ENCODE results near the gene AGAP9.
"Not testable (repeated sequence)": the region's sequence is repeated elsewhere in the genome, so short reads cannot be mapped to it uniquely, and the experiment has no call there.

Gene AGAP9
- total RNA-seq: 1.6 to 5.8 (median 2.8) reads per million in 18 experiments

DNA sequence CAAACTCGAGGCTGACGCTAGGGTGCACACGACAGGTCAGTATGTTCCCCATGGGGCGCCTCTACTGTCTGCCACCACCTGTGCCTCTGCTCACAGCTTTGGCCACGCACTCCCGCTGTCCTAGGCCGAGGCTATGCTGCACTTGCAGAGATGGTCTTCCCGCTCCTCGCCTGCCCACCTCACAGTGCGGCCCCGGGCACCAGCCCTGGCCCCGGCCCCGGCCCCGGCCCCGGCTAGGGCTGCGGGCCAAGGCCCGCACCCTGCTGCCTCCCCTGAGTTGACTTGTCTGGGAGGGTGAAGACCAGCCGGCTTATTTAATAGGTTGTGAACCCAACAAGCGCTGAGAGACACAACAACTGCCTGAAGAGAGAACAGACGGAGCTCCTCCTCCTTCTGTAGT, at the start of gene AGAP9:
Gene AGAP9 (minus strand): TSS at position 164 of the 400 bp plus-strand sequence. CDS start 112 bp downstream, at position 52.
- DNase-seq: not testable (repeated sequence)

DNA sequence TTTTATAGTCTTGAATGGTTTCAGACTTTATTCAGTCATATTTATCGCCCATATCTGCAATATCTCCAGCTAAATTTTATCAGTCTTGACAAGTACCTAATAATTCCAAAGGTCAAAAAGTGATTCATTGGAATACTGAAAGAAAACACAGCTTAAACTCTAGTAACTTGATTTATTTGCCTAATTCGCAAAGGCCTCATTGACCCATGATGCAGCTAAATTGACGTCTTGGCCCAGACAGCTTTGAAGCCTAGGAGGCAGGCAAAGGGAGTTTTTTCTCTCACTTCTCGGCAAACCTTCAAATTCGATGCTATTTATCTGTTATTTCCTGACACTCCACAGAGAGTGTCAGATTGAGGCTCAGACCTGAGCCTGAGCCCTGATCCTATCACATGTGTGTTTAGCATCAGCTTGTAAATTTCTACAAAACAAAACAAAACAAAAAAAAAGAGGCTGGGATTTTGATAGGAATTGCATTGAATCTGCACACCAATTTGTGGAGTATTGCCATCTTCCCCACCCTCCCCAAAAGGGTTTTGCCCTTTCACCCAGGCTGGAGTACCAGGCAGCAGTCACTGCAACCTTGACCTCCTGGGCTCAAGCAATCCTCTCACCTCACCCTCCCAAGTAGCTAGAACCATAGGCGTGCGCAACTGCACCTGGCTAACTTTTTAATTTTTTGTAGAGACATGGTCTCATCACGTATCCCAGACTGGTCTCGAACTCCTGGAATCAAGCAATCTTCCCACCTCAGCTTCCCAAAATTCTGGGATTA, 47.9 kb upstream of the AGAP9 start:
- not testable (repeated sequence) for DNase-seq

DNA sequence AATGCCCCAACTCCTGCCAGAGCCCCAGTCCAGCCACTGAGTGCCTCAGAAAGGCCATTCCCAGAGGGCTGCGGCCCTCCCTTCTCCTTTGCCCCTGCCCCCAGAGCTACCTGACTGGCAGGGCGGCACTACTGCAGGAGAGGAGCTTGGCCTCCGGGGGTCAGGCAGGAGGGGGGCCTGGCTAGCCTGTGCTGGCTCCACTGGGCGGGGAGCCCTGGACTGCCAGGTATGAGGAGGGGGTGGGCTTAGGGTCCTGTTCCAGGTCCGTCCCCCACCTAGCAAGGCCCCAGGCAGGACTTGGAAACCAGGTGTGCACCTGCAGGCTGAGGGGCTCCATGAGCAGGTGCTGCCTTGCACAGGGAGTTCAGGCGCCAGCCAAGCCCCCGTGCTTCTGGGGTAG, 43.3 kb upstream of the AGAP9 start:
- not testable (repeated sequence) for DNase-seq

DNA sequence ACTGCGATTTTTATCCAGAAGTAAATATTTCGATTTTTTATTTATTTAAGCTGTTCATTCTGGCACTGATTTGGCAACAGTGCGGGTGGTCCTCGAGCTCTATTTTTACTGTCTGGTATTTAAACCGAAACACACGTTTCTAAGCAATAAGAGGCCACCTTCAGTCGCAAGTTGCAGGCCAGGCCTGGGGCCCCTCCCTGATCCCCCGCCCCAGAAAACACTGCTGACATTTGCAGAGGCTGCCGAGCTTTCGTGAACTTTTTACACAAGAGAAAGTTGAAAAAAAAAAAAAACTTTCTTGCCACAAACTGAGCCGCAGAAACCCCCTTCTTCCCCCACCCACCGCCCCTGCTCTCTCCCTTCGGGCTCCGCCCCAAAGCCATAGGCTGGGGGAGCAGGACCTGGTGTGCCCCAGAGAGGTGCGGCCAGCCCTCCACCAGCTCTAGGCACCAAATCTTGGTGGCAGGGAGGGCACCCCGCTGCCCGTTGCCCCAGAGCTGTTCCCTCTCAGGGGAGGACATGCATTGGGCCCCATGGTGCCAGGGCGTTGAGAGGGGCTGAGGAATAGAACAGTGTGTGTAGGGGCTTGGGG, 42.8 kb upstream of the AGAP9 start:
- DNase-seq: not testable (repeated sequence)

DNA sequence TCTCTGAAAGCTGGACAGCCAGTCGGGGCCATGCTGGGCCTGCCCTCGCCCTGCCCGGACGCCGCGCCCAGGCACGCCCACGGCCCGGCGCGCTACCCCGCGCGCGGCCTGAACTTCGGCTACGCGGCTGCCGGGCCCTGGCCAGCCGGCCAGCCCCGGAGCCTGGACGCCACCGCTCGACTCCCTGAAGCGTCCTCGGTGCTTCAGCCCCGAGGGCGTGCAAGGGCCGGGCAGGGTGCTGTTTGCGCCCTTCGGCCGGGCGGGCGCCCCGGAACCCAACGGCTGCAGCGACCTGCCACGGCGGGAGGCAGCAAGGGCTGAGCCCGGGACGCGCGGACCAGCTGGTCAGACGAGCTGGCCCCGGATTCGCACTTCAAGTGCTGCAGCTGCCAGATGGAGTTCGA, 42.1 kb upstream of the AGAP9 start:
- peak in 1 of 2 donors; percentile 8 for DNase-seq

DNA sequence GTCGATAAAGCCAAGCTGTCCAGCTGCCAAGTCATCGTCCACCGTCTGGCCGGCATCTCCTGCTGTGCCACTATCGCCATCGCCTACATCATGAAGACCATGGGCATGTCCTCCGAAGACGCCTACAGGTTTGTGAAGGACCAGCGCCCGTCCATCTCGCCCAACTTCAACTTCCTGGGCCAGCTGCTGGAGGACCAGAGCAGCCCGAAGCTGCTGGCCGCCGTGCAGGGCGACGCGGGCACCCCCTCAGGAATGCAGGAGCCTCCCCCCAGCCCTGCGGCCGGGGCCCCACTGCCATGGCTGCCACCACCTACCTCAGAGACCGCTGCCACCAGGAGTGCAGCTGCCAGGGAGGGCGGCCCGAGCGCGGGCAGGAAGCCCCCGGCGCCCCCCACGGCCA, 41.5 kb upstream of the AGAP9 start:
- not testable (repeated sequence) for DNase-seq

DNA sequence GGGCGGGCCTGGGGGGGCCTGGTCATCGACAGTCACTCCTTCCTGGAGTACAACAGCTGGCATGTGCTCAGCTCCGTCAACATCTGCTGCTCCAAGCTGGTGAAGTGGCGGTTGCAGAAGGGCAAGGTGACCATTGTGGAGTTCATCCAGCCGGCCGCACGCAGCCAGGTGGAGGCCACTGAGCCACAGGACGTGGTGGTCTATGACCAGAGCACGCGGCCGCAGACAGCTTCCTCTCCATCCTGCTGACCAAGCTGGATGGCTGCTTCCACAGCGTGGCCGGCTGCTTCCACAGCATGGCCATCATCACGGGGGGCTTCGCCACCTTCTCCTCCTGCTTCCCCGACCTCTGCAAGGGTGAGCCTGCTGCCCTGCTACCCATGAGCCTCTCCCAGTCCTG, 40.9 kb upstream of the AGAP9 start:
- DNase-seq: not testable (repeated sequence)

DNA sequence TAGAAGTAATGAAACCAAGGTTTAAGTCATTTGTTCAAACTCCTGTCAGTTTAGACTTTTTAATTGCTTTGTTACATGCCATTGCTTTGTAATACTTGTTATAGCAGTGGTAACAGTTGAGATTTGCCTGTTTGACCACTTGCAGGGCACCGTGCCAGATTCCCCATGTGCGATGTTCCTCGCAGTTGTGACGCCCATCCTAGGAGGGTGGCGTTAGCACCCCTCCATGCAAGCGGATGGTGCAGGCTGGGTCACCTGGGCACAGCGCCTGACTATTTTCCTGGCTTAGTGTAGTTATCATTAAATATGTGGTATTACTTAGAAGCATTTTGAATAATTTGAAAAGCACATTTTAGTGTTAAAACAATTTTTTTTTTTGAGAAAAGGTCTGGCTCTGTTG, 37.0 kb upstream of the AGAP9 start:
- DNase-seq: not testable (repeated sequence)

DNA sequence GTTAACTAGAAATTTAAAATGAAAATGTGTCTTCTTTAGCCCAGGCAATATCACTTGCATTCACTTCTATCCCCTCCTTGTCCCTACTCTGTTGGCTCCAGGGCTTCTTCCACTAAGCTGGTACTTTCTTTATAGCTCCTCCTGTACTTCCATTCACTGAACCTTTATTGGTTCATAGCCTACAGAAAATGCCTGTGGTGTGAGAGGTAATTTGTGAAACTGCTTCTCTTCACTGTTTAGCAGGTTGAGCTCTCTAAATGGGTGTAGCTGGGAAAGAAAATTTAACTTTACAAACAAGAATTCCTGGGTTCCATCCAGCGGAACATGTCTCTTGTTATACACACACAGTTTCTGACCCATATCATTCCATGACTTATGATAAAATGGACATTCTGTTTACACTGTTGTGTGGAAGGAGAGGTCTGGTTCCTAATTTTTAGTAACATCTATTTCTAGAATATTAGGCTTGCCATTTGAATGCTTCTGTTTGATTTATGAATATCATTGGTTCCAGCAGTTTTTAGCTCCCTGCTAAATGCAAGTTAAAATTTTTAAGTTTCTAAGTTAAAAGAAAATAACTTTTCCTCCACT, 36.4 kb upstream of the AGAP9 start:
- DNase-seq: not testable (repeated sequence)

DNA sequence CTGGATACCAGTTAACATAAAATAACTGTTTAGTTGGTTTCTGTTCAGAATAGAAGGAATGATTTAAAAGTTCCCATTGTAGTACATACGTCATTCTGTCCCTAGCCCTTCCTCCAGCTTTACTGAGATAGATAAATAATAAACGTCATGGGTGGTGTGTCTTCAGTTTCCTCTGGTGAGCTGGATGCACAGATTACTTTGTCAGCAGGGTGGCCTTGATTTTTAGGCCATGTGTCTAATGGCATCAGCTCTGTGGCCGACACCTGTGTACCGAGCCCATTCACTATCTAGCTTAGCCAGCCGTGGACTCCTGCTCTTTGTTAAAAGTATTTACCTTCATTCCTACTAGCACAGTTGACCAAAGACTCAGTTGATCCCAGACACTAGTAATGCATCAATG, 34.7 kb upstream of the AGAP9 start:
- DNase-seq: peak; percentile 18 to 35

DNA sequence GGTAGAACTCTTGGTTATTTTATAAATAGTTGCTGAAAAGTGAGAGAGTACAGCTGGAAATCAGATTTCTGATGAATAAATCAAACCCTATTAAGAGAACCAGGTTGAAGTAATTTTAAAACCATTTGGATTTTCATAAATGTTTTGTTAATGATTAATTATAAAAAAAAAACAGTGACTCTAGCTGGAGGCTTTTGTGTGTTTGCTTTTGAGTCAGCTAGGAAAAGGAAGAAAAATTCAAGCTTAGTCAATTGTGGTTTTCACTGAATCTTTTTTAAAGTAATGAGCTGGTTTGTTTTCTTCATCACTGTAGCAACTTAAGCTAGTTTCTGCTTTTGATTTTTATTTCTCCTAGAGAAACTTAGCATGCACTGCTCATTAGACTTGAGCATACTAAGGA, 34.2 kb upstream of the AGAP9 start:
- DNase-seq: peak in 1 of 2 donors; percentile 14

DNA sequence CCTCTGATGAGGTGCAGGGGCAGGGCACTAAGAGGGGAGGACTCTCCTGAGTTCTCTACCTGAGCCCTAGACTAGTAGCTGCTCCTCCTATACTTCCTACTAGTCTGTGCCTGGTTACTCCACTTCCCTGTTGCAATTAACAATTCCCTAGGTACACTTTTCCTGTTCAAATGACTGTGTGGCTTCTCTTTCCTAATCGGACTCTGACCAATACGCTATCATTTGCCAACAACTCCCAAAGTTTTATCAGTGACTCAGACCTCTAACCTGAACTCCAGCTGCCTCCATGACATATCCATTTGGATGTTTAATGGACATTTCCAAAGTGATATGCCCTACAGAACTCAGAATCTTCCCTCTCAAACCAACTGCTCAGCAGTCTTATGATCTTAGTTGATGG, 31.9 kb upstream of the AGAP9 start:
- not testable (repeated sequence) for DNase-seq

DNA sequence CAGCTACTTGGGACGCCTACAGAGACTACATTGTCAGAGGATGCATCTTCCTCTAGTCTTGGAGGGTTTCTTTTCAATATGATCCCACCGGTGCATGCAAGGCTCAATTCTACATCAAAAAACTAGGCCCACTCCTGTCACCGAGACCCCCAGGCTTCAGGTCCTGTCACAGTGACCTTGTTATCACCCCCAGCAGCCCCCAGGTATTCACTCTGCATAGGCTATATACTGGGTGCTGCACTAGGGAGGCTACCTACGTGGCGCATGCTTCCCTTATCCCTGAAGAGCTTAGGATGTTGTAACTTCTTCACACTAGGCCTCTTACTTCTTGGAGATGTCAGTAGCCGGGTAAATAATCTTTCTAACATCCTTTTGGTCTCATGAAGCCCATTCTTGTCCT, 31.1 kb upstream of the AGAP9 start:
- not testable (repeated sequence) for DNase-seq

DNA sequence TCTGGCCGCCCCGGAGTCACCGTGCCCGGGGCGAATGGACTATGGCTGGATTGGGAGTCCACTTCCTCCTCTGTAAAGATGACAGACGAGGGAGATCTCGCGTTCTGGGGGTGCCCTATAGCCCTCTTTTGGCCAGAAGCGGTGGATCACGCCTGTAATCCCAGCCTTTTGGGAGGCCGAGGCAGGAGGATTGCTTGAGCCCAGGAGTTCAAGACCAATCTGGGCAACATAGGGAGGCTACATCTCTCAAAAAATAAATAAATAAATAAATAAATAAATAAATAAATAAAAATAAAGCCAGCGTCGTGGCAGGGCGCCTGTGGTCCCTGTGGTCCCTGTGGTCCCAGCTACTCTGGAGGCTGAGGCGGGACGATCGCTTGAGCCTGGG, 30.4 kb upstream of the AGAP9 start:
- peak; percentile 4 to 44 for DNase-seq

DNA sequence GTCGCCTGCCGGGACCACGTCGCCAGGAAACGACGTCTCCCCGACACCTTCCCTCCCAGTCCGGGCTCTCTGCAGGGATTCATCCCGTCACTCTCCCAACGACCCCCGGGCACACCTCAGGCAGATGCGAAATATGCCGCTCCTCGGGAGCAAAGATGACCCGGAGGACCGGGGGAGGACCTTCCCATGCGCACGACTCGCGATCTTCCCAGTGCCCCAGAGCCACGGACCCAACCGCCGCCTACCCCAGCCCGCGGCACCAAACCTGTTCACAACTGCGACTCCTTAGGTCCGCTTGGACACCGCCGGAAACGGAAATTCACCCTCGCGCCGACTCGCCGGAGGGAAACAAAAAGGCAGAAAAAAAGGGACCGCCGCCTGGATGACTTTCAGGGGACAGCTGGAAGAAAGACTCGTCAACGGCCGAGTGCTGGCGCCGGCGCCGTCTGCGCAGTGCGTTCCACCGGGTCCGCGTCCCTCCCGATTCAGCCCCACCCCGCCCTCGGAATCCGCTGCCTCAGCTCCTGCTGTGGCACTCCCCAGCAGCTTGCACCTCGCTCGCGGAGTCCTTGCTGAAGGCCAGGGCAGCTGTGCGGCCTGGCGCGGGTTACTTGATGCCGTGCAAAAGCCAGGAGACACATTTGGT, 29.9 kb upstream of the AGAP9 start:
- DNase-seq: peak; percentile 90 to 92

DNA sequence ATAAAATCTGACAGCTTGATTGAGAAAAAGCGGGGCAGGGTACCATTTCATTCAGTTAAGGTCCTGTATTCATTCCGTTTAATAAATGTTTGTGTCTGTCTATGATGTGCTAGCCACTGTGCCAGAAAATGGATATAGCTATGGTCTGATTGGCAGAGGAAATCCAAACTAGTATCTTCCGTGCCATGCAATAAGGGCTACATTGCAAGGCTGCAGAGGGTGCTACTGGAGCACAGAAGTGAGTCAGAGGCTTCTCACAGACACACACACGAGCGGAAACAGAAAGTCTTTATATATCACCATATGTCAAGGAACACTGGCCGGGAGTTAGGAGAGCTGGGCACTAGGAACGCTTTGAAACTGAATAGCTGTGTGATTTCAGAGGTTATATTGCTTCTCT, 29.3 kb upstream of the AGAP9 start:
- peak; percentile 76 to 85 for DNase-seq

DNA sequence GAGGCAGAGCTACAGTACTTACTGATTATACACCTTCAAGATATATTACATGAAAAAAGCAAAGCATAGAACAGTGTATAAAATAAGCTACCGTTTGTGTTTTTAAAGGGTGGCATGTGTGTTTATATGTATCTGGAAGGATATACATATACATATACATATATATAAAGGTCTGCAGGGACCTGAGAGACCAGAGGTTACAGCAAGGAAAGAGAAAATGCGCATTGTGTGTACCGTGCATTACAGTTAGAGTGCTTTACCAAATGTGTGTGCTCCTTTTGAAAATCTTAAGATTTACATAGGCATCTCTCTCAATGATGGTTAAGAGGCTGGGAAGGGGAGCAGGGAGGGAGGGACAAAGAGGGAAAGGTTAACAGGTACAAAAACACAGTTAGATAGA, 23.8 kb upstream of the AGAP9 start:
- DNase-seq: not testable (repeated sequence)

DNA sequence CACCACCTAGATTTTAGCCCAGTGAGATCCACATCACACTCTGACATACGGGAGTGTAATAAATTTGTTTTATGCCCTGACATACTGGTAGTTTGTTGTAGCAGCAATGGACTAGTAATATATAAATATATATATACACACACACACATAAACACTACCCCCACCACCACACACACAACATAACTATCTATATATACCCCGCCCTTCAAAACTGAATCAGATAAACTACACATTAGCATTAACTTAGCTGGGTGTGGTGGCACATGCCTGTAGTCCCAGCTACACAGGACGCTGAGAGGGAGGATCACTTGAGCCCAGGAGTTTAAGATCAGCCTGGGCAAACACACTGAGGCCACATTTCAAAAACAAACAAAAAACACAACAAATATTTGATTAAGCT, 13.0 kb upstream of the AGAP9 start:
- not testable (repeated sequence) for DNase-seq

DNA sequence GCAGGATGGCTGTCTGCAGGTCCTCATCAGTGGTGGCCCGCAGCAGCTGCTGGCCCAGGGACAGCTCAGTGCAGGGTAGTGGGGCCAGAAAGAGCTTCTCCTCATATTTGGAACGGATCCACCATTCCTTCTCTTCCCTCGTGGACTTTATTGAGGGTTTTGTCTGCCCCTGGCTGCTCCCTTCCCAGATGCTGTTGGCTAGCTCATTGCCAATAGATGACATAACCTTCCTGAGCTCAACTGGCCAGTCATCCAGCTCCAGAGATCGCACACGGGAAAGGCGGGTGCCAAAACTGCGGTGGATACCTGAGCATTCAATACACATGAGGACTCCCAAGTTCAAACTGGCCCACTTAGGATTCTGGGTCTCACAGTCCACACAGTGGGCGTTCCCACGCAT, 21.1 kb downstream of the AGAP9 start:
- DNase-seq: not testable (repeated sequence)

DNA sequence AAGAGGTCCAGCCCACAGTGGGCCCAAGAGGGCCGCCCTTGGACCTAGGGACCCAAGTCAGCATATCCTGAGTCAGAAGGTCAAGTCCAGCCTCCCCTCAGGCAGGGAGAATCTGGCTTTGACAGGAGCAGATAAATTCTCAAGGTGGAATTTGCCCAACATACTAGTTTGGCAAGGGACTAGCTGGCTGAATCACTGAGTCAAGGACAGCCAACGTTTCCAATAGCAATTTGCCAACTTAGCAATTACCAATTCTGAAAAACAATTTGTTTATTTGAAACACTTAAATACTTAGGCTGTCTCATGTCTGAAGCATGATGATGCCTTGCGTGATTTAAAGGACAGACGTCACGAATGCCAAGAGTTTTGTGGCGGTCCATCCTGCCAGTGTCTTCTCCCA, 29.2 kb downstream of the AGAP9 start:
- DNase-seq: not testable (repeated sequence)

DNA sequence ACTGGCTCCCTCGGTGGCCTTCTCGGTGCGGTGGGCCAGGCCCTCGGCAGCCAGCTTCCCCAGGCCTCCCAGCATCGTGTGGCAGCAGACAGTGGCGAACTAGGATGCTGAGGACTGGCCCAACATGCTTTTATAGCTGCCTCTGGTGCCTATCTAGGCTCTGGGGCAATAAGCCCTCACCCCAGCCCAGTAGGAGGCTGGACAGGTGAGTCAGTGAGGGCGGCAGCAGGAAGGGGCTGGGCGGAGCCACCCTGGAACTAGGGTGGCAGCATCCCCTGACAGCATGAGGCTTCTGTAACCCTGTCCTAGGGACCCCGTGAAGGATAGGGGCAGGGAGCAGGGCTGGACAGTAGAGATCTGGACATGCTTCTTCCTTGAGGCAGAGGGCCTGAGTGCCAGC, 31.8 kb downstream of the AGAP9 start, which contains the start of gene FAM25G:
Gene FAM25G (minus strand): TSS at position 101 of the 400 bp plus-strand sequence. CDS start 26 bp downstream, at position 75.
- not testable (repeated sequence) for DNase-seq

DNA sequence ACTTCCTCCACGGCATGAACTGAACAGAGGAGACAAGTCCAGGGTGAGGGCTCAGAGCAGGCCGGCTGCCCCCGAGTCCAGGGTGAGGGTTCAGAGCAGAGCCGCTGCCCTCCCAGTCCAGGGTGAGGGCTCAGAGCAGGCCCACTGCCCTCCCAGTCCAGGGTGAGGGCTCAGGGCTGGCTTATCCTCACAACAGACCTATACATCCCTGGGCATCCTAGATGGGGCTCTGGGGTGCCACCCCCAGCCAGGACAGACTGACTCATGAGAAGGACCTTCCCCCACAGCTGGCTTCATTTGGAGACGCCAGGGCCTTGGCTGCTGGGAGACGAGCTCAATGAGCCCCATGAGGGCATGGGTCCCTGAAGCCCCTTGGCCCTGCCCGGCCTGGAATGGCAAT, 33.8 kb downstream of the AGAP9 start:
- DNase-seq: not testable (repeated sequence)

DNA sequence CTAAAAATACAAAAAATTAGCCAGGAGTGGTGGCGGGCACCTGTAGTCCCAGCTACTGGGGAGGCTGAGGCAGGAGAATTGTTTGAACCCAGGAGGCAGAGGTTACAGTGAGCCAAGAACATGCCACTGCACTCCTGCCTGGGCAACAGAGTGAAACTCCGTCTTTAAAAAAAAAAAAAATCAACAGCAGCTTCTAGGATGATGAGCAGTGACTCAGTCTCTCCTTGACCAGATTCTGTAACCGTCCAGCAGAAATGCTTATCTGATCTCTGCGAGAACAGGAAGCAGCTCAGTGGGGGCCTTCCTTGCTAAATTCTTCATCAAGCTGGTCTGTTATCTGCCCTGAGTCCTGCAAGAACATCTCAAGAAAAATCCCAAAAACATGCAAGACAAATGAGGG, 37.5 kb downstream of the AGAP9 start:
- DNase-seq: not testable (repeated sequence)

Measured in inflammatory macrophage (primary cell).